Uterus (tissue), 2 donors: ENCODE results near the gene SLC6A17.

Experiments
- POLR2A ChIP-seq, 2 donors: fragments of 450-650 bp; IDR thresholded peaks; one replicate each; pipeline ENCODE4 v1.6.1; 2016; ENCODE audit warnings: antibody characterized with exemption in 2 of 2, mild to moderate bottlenecking in 1 of 2, moderate library complexity in 1 of 2
- TF ChIP-seq, protein P1 (sequence below), 4 experiments: fragments of 200-600 bp in 2 of 4; fragments of 450-650 bp in 2 of 4; sonication (generic) in 2 of 4; IDR thresholded peaks; one replicate each; pipeline ENCODE4 v1.5.1; 2016 to 2019; ENCODE audit warnings: antibody characterized with exemption in 4 of 4, mild to moderate bottlenecking in 2 of 4, moderate library complexity in 1 of 4

DNA sequence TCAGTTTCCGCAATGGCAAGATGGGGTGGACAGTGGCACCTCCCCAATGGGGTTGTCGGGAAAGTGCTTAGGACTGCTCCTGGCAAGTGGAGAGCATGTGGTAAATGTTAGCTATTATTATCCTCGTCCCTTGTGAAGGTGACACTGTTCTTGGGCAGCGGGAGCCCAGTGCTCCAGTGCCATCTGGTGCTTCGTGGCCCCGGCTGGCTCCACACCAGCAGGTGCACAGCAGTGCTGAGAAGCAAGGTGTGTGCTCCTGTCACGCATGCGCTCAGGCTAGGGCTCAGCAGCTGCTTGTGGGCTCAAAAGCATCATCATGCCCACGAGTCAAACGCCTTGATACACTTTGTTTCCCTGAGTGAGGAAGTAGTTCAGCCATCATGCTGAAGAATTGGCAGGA, 34.9 kb downstream of the SLC6A17 start:
- TF ChIP-seq, protein P1, sequence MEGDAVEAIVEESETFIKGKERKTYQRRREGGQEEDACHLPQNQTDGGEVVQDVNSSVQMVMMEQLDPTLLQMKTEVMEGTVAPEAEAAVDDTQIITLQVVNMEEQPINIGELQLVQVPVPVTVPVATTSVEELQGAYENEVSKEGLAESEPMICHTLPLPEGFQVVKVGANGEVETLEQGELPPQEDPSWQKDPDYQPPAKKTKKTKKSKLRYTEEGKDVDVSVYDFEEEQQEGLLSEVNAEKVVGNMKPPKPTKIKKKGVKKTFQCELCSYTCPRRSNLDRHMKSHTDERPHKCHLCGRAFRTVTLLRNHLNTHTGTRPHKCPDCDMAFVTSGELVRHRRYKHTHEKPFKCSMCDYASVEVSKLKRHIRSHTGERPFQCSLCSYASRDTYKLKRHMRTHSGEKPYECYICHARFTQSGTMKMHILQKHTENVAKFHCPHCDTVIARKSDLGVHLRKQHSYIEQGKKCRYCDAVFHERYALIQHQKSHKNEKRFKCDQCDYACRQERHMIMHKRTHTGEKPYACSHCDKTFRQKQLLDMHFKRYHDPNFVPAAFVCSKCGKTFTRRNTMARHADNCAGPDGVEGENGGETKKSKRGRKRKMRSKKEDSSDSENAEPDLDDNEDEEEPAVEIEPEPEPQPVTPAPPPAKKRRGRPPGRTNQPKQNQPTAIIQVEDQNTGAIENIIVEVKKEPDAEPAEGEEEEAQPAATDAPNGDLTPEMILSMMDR (IDR thresholded peaks at IDR 0.05) = no peak
- TF ChIP-seq POLR2A (IDR thresholded peaks at IDR 0.05) = no peak
